ENCODE data around the gene FMNL1. TPM values are rescaled to one million over a fixed set of nuclear protein-coding genes. Genes with fewer than 3 reads are reported as not detected.

Gene FMNL1
- total RNA-seq, 2 donors from 2014 or later: 3.5 to 4.5 TPM

DNA sequence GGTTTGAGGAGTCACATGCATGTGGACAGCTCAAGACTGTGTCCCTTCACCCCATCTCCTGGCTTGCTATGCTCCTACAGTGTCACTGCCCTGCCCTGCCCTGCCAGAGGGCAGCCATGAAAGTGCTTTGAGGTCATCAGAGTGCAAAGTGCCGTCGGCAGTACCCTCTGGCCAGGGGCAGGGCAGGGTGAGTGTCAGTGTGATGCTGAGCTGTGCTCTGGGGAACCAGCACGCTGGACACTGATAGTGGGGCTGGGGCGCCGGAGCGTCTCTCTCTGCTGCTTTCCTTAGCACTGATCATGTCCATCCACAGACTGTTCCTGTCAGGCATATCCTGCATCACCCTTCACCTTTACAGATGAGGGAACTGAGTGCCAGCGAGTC is 41.8 kb downstream of the FMNL1 start:
- H3K27ac Mint-ChIP-seq: no peak overlapping the region
- TF ChIP-seq, protein P1, sequence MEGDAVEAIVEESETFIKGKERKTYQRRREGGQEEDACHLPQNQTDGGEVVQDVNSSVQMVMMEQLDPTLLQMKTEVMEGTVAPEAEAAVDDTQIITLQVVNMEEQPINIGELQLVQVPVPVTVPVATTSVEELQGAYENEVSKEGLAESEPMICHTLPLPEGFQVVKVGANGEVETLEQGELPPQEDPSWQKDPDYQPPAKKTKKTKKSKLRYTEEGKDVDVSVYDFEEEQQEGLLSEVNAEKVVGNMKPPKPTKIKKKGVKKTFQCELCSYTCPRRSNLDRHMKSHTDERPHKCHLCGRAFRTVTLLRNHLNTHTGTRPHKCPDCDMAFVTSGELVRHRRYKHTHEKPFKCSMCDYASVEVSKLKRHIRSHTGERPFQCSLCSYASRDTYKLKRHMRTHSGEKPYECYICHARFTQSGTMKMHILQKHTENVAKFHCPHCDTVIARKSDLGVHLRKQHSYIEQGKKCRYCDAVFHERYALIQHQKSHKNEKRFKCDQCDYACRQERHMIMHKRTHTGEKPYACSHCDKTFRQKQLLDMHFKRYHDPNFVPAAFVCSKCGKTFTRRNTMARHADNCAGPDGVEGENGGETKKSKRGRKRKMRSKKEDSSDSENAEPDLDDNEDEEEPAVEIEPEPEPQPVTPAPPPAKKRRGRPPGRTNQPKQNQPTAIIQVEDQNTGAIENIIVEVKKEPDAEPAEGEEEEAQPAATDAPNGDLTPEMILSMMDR (conservative IDR thresholded peaks at IDR 0.05): no peak
- Histone ChIP-seq H3K4me3 (ENCODE audit: low read length) (no peak overlapping the region), H3K27ac (ENCODE audit: low read depth, low read length) (no peak overlapping the region), H3K9ac (ENCODE audit: extremely low read depth, low read length, poor library complexity, severe bottlenecking) (no peak overlapping the region), H3K9me3 (ENCODE audit: control insufficient read depth, low read length) (no peaks in the 10 kb centered on the region), H3K27me3 (ENCODE audit: control insufficient read depth, insufficient read depth, low read length, poor library complexity, severe bottlenecking) (peaks cover 8% of the 10 kb centered on the region), H3K4me1 (ENCODE audit: control insufficient read depth, insufficient read depth, low read length) (peaks cover 6% of the 10 kb centered on the region), H3K36me3 (ENCODE audit: control insufficient read depth, insufficient read depth, low read length) (peaks cover 26% of the 10 kb centered on the region)
- H3K36me3 Mint-ChIP-seq (ENCODE audit: low read depth): peaks cover 25% of the 10 kb centered on the region
- H3K4me3 Mint-ChIP-seq: no peak overlapping the region
- peaks cover 2% of the 10 kb centered on the region for H3K4me1 Mint-ChIP-seq
- H3K27me3 Mint-ChIP-seq (ENCODE audit: insufficient read depth): peaks cover 15% of the 10 kb centered on the region
- DNase-seq: no peak
- WGBS, 2 experiments (ENCODE audit: insufficient coverage in 1 of 2, insufficient read length in 1 of 2): 92 to 100% methylated on average over 4 to 7 of the region's 7 CpGs
- no peaks in the 10 kb centered on the region for H3K9me3 Mint-ChIP-seq

- Histone ChIP-seq H3K27me3 (ENCODE audit: control insufficient read depth, insufficient read depth, low read length, poor library complexity, severe bottlenecking) (peaks cover 8% of the 10 kb centered on the region), H3K4me1 (ENCODE audit: control insufficient read depth, insufficient read depth, low read length) (peaks cover 6% of the 10 kb centered on the region), H3K36me3 (ENCODE audit: control insufficient read depth, insufficient read depth, low read length) (peaks cover 35% of the 10 kb centered on the region), H3K9me3 (ENCODE audit: control insufficient read depth, low read length) (no peaks in the 10 kb centered on the region), H3K4me3 (ENCODE audit: low read length) (no peak overlapping the region), H3K27ac (ENCODE audit: low read depth, low read length) (no peak overlapping the region), H3K9ac (ENCODE audit: extremely low read depth, low read length, poor library complexity, severe bottlenecking) (no peak overlapping the region)
- H3K9me3 Mint-ChIP-seq: no peaks in the 10 kb centered on the region
- H3K27me3 Mint-ChIP-seq (ENCODE audit: insufficient read depth): peaks cover 15% of the 10 kb centered on the region
- H3K27ac Mint-ChIP-seq: no peak overlapping the region
- peaks cover 2% of the 10 kb centered on the region for H3K4me1 Mint-ChIP-seq
- H3K36me3 Mint-ChIP-seq (ENCODE audit: low read depth): peaks cover 34% of the 10 kb centered on the region
- H3K4me3 Mint-ChIP-seq: no peak overlapping the region
- WGBS, 2 experiments (ENCODE audit: insufficient coverage in 1 of 2, insufficient read length in 1 of 2): 93 to 99% methylated on average over 14 of the region's 14 CpGs
- TF ChIP-seq, protein P1 (conservative IDR thresholded peaks at IDR 0.05): no peak
- DNase-seq: no peak
Observed at GRCh38 chr17:45264430-45264829, 42.7 kb downstream of the FMNL1 start.

GRCh38 chr17:45264988-45265387 is 43.3 kb downstream of the FMNL1 start:
- H3K27me3 Mint-ChIP-seq (ENCODE audit: insufficient read depth): peaks cover 13% of the 10 kb centered on the region
- no peak overlapping the region for H3K27ac ChIP-seq (ENCODE audit: low read depth, low read length)
- H3K27ac Mint-ChIP-seq: no peak overlapping the region
- peaks cover 39% of the 10 kb centered on the region for H3K36me3 Mint-ChIP-seq (ENCODE audit: low read depth)
- H3K4me3 Mint-ChIP-seq: no peak overlapping the region
- H3K4me3 ChIP-seq (ENCODE audit: low read length): no peak overlapping the region
- peaks cover 8% of the 10 kb centered on the region for H3K27me3 ChIP-seq (ENCODE audit: control insufficient read depth, insufficient read depth, low read length, poor library complexity, severe bottlenecking)
- H3K4me1 Mint-ChIP-seq: peaks cover 2% of the 10 kb centered on the region
- H3K9ac ChIP-seq (ENCODE audit: extremely low read depth, low read length, poor library complexity, severe bottlenecking): no peak overlapping the region
- no peak for DNase-seq
- TF ChIP-seq, protein P1 (conservative IDR thresholded peaks at IDR 0.05): no peak
- H3K9me3 ChIP-seq (ENCODE audit: control insufficient read depth, low read length): no peaks in the 10 kb centered on the region
- peaks cover 40% of the 10 kb centered on the region for H3K36me3 ChIP-seq (ENCODE audit: control insufficient read depth, insufficient read depth, low read length)
- 90 to 94% methylated on average over 4 to 8 of the region's 8 CpGs for WGBS, 2 experiments (ENCODE audit: insufficient coverage in 1 of 2, insufficient read length in 1 of 2)
- peaks cover 6% of the 10 kb centered on the region for H3K4me1 ChIP-seq (ENCODE audit: control insufficient read depth, insufficient read depth, low read length)
- H3K9me3 Mint-ChIP-seq: no peaks in the 10 kb centered on the region

Data from endodermal cell (in vitro differentiated cells).